HCT116 (cell line): Measurements from ENCODE around the gene APBA1. TPM values are rescaled to one million over a fixed set of nuclear protein-coding genes. Genes with fewer than 3 reads are reported as not detected.

Experiments used
- ATAC-seq: fragments of 200-7000 bp; cut with Tn5 transposase; 2 replicates; pipeline ENCODE4 v1.9.1; 2020; ENCODE audit warnings: mild to moderate bottlenecking, moderate library complexity
- BruUV-seq: library from RNA; stranded (reverse); fragments of 400-500 nt; replicated peaks from 2 replicates; lab custom pipeline; 2021; lab: Mats Ljungman, UMichigan
- CTCF ChIA-PET: fragments of 300-600 bp; sonication (Branson Sonifier 250); formaldehyde crosslinking; loops from one replicate; lab custom pipeline; 2021; ENCODE audit warnings: antibody characterized with exemption; lab: Charles Lee
- POLR2A ChIA-PET: fragments of 300-600, 350-600 bp; sonication (Branson Sonifier 250); formaldehyde crosslinking; loops from one replicate; lab custom pipeline; 2021; ENCODE audit warnings: antibody characterized with exemption; lab: Charles Lee
- RAD21 ChIA-PET, 2 experiments: fragments of 300-600 bp; sonication (Branson Sonifier 250); formaldehyde crosslinking; loops; one replicate each; lab custom pipeline; 2023; ENCODE audit warnings: low total read pairs in 2 of 2; ENCODE audit not compliant: uncharacterized antibody in 2 of 2, unreplicated experiment in 2 of 2, low non-redundant PET in 1 of 2; lab: Charles Lee
- DNase-seq: peaks from one replicate; pipeline ENCODE4 v3.0.0-alpha.2; 2010; ENCODE audit warnings: low read depth, low spot score
- H2AFZ ChIP-seq: fragments of 200-600 bp; shearing (Covaris generic), sonication (generic); 2 replicates; pipeline ENCODE4 v1.6.1; 2017; ENCODE audit warnings: low read depth, mixed run types, mixed read lengths, antibody characterized with exemption, low read length; ENCODE audit not compliant: poor library complexity, severe bottlenecking
- H3K27ac ChIP-seq: 2 replicates; pipeline ENCODE4 v1.5.1; 2012; ENCODE audit warnings: low read depth, low read length
- H3K27me3 ChIP-seq: fragments of 200-600 bp; sonication (generic); 2 replicates; pipeline ENCODE4 v1.6.1; 2016; ENCODE audit warnings: mixed run types, low read length, mixed read lengths; ENCODE audit not compliant: insufficient read depth
- H3K36me3 ChIP-seq, 2 experiments: fragments of 200-500 bp in 1 of 2; fragments of 200-600 bp in 1 of 2; sonication (Bioruptor generic) in 1 of 2; sonication (generic) in 1 of 2; 2 replicates each; pipeline versions ENCODE4 v1.5.1 to v1.6.1; 2014 to 2016; ENCODE audit warnings: low read length in 2 of 2, inconsistent platforms in 1 of 2, mixed read lengths in 1 of 2, mixed run types in 1 of 2; ENCODE audit not compliant: insufficient read depth in 2 of 2, control insufficient read depth in 1 of 2
- H3K4me1 ChIP-seq, 2 experiments: fragments of 200-600 bp in 1 of 2; sonication (generic) in 1 of 2; 2 replicates each; pipeline versions ENCODE4 v1.5.1 to v1.6.1; 2012 to 2017; ENCODE audit warnings: low read length in 2 of 2, inconsistent platforms in 1 of 2, mild to moderate bottlenecking in 1 of 2, mixed read lengths in 1 of 2, mixed run types in 1 of 2, moderate library complexity in 1 of 2; ENCODE audit not compliant: insufficient read depth in 2 of 2, control insufficient read depth in 1 of 2
- H3K4me2 ChIP-seq: fragments of 200-600 bp; sonication (generic); 2 replicates; pipeline ENCODE4 v1.6.1; 2017; ENCODE audit warnings: mixed run types, low read length, mixed read lengths
- H3K4me3 ChIP-seq, 2 experiments: fragments of 200-600 bp in 1 of 2; sonication (generic) in 1 of 2; replicated peaks in 1 of 2; 2 replicates each; pipeline ENCODE4 v1.5.1; 2011 to 2016; ENCODE audit warnings: low read length in 2 of 2, control low read depth in 1 of 2, low read depth in 1 of 2, mild to moderate bottlenecking in 1 of 2, mixed read lengths in 1 of 2, mixed run types in 1 of 2
- H3K79me2 ChIP-seq: fragments of 200-600 bp; sonication (generic); 2 replicates; pipeline ENCODE4 v1.6.1; 2017; ENCODE audit warnings: mild to moderate bottlenecking, mixed run types, low read length, moderate library complexity, mixed read lengths; ENCODE audit not compliant: insufficient read depth
- H3K9ac ChIP-seq: fragments of 200-600 bp; sonication (generic); 2 replicates; pipeline ENCODE4 v1.6.1; 2016; ENCODE audit warnings: low read length, mixed read lengths
- H3K9me2 ChIP-seq: fragments of 200-600 bp; sonication (generic), shearing (Covaris generic); 2 replicates; pipeline ENCODE4 v1.6.1; 2017; ENCODE audit warnings: mixed run types, mild to moderate bottlenecking, moderate library complexity; ENCODE audit not compliant: insufficient read depth
- H3K9me3 ChIP-seq, 2 experiments: fragments of 200-500 bp in 1 of 2; fragments of 200-600 bp in 1 of 2; sonication (Bioruptor generic) in 1 of 2; sonication (generic) in 1 of 2; 2 replicates each; pipeline ENCODE4 v1.6.1; 2014 to 2017; ENCODE audit warnings: low read length in 2 of 2, mixed read lengths in 2 of 2, inconsistent platforms in 1 of 2, low read depth in 1 of 2, mild to moderate bottlenecking in 1 of 2, mixed run types in 1 of 2, moderate library complexity in 1 of 2; ENCODE audit not compliant: control insufficient read depth in 1 of 2, insufficient read depth in 1 of 2
- H4K20me1 ChIP-seq: fragments of 200-600 bp; sonication (generic), shearing (Covaris generic); 2 replicates; pipeline ENCODE4 v1.6.1; 2017; ENCODE audit warnings: mixed run types, mild to moderate bottlenecking, moderate library complexity; ENCODE audit not compliant: insufficient read depth
- MAX ChIP-seq: IDR thresholded peaks from 2 replicates; pipeline ENCODE4 v1.6.1; 2012
- POLR2AphosphoS5 ChIP-seq: IDR thresholded peaks from 2 replicates; pipeline ENCODE4 v1.6.1; 2011; ENCODE audit warnings: mild to moderate bottlenecking, low read depth, low read length, moderate library complexity
- REST ChIP-seq: IDR thresholded peaks from 2 replicates; pipeline ENCODE4 v1.6.1; 2012; ENCODE audit warnings: low read depth
- intact Hi-C: fragments of 100-400 bp; cut with micrococcal nuclease; formaldehyde crosslinking; loops from 2 replicates; pipeline ENCODE4 v1.10.0; 2022
- total RNA-seq: library from RNA; stranded (reverse); gene quantifications from one replicate; pipeline ENCODE4 v1.2.1, GENCODE V29; 2021; ENCODE audit not compliant: unreplicated experiment
- TF ChIP-seq, protein P1 (sequence below), 3 experiments: fragments of 200-600 bp in 1 of 3; sonication (generic) in 1 of 3; IDR thresholded peaks in 2 of 3; conservative IDR thresholded peaks in 1 of 3; 2 replicates each; pipeline ENCODE4 v1.5.1; 2012 to 2017; ENCODE audit warnings: low read depth in 2 of 3, low read length in 2 of 3, antibody characterized with exemption in 1 of 3, borderline replicate concordance in 1 of 3, control low read depth in 1 of 3, mild to moderate bottlenecking in 1 of 3, mixed read lengths in 1 of 3, mixed run types in 1 of 3, moderate library complexity in 1 of 3; ENCODE audit not compliant: insufficient read depth in 1 of 3

Gene APBA1
- total RNA-seq, 1 experiment from 2014 or later, result 0.20 TPM

DNA sequence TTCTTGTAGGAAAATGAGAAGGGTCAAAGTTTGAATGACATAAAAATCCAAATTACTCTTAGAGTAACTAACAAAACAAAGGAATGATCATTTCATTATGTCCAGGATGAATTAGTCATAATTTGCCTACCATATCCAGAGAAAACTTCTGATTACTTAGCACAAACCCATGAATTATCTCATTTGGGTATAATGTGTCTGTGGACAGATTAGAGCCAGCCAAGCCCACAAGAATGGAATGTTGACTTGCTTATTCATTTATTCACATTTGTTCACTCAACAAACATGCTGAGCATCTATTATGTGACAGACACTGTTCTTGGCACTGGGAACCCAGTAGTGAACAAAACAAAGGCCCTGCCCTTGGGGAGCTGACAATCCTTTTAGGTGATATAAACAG, 87.4 kb downstream of the APBA1 start:
- Histone ChIP-seq H2AFZ (no peak overlapping the region), H3K27me3 (peaks cover 25% of the 10 kb centered on the region), H3K36me3 (no peaks in the 10 kb centered on the region), H3K9me3 (no peaks in the 10 kb centered on the region), H3K79me2 (no peaks in the 10 kb centered on the region), H3K9me2 (no peaks in the 10 kb centered on the region), H4K20me1 (no peaks in the 10 kb centered on the region), H3K4me2 (no peak overlapping the region), H3K4me1 (no peaks in the 10 kb centered on the region), H3K9ac (no peak overlapping the region), H3K4me3 (no peak overlapping the region), H3K27ac (no peak overlapping the region)
- intact Hi-C loops, result no loop called here
- ChIA-PET POLR2A (no interaction called here), CTCF (no interaction called here), RAD21 (no interaction called here)
- no TSS peak for BruUV-seq
- ATAC-seq, result no peak
- TF ChIP-seq MAX (no peak), POLR2AphosphoS5 (no peak), REST (no peak)
- TF ChIP-seq, protein P1, sequence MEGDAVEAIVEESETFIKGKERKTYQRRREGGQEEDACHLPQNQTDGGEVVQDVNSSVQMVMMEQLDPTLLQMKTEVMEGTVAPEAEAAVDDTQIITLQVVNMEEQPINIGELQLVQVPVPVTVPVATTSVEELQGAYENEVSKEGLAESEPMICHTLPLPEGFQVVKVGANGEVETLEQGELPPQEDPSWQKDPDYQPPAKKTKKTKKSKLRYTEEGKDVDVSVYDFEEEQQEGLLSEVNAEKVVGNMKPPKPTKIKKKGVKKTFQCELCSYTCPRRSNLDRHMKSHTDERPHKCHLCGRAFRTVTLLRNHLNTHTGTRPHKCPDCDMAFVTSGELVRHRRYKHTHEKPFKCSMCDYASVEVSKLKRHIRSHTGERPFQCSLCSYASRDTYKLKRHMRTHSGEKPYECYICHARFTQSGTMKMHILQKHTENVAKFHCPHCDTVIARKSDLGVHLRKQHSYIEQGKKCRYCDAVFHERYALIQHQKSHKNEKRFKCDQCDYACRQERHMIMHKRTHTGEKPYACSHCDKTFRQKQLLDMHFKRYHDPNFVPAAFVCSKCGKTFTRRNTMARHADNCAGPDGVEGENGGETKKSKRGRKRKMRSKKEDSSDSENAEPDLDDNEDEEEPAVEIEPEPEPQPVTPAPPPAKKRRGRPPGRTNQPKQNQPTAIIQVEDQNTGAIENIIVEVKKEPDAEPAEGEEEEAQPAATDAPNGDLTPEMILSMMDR (IDR thresholded peaks at IDR 0.05 in 2 of 3, conservative IDR thresholded peaks at IDR 0.05 in 1 of 3; ENCODE audit: borderline replicate concordance in 1 of 3, insufficient read depth in 1 of 3, low read depth in 2 of 3, low read length in 2 of 3), result no peak
- TF ChIP-seq, all 23 proteins: peak for 0
- DNase-seq, result no peak
